ENCODE measurements around the gene SYTL2.
"Not testable (repeated sequence)": the region's sequence is repeated elsewhere in the genome, so short reads cannot be mapped to it uniquely, and the experiment has no call there.

The SYTL2 gene

GRCh38 chr11:85810871-85811611 is at the start of gene SYTL2:
Gene SYTL2 (minus strand): TSS chr11:85811141. CDS start chr11:85757725, 53,416 bp downstream.
- peak; percentile 73 for DNase-seq

- not testable (repeated sequence) for DNase-seq
Observed at GRCh38 chr11:85859541-85859940, 48.6 kb upstream of the SYTL2 start.

GRCh38 chr11:85857098-85857497 is 46.2 kb upstream of the SYTL2 start:
- DNase-seq = no peak

- DNase-seq = no peak
Observed at GRCh38 chr11:85855341-85855656, 44.4 kb upstream of the SYTL2 start, which contains the start of gene CCDC83. Gene CCDC83 (plus strand): TSS chr11:85855383. CDS start chr11:85865124, 9,741 bp downstream.

GRCh38 chr11:85854557-85855340 is 43.8 kb upstream of the SYTL2 start:
- peak; percentile 89 for DNase-seq

- DNase-seq = no peak
Observed at GRCh38 chr11:85854212-85854556, 43.2 kb upstream of the SYTL2 start.

GRCh38 chr11:85853541-85853940 is 42.6 kb upstream of the SYTL2 start:
- DNase-seq = not testable (repeated sequence)

GRCh38 chr11:85852754-85853153 is 41.8 kb upstream of the SYTL2 start:
- DNase-seq = not testable (repeated sequence)

- DNase-seq = no peak
Observed at GRCh38 chr11:85848556-85848955, 37.6 kb upstream of the SYTL2 start.

- DNase-seq = no peak
Observed at GRCh38 chr11:85848006-85848405, 37.1 kb upstream of the SYTL2 start.

GRCh38 chr11:85847436-85847835 is 36.5 kb upstream of the SYTL2 start:
- no peak for DNase-seq

GRCh38 chr11:85845124-85845631 is 34.2 kb upstream of the SYTL2 start:
- no peak for DNase-seq

GRCh38 chr11:85844439-85845123 is 33.6 kb upstream of the SYTL2 start:
- no peak for DNase-seq

GRCh38 chr11:85843929-85844328 is 33.0 kb upstream of the SYTL2 start:
- DNase-seq = no peak

- DNase-seq = not testable (repeated sequence)
Observed at GRCh38 chr11:85840932-85841331, 30.0 kb upstream of the SYTL2 start.

GRCh38 chr11:85835729-85836128 is 24.8 kb upstream of the SYTL2 start:
- no peak for DNase-seq

GRCh38 chr11:85835263-85835662 is 24.3 kb upstream of the SYTL2 start:
- no peak for DNase-seq

- no peak for DNase-seq
Observed at GRCh38 chr11:85831050-85831449, 20.1 kb upstream of the SYTL2 start.

- DNase-seq = no peak
Observed at GRCh38 chr11:85829172-85829571, 18.2 kb upstream of the SYTL2 start.

GRCh38 chr11:85828640-85828978 is 17.7 kb upstream of the SYTL2 start:
- DNase-seq = no peak

- no peak for DNase-seq
Observed at GRCh38 chr11:85827748-85828639, 17.1 kb upstream of the SYTL2 start.

- DNase-seq = no peak
Observed at GRCh38 chr11:85826116-85826855, 15.3 kb upstream of the SYTL2 start.
